ENCODE data around the gene TRPT1.

The TRPT1 gene

DNA sequence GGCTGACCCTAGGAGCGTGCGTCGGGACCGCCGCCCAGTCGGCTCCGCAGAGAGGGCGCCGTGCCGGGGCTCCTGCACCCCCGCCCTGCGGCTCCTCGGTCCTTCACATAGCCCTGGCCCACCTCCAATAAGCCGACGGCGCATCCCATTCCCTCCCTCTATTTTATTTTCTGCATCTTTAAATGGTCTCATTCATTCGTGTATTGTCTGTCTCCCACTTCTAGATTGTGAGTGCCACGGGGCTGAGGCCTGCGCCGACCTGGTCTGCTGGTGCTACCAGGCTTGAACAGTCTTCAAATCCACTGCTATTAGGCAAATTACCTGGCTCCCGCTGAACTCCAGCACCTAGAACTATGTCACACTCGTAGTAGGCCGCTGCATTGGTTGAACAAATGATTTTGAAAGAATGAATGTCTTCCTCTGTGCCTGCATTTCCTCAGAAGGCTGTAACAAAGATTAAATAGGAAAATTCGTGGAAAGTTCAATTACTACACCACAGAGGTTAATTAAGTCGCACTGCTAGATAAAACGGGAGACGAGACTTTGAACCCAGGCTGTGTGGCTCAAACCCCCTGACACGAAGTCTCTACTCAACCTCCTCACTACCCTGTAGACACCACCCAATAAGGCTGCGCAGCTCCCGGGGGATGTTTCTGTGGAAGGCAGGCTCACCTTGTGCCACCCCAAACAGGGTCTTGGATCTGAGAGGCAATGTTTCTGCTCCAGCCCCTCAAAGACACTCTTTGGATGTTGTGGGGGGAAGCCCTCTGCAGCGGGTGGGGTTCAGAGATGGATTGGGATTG is 21.9 kb upstream of the TRPT1 start:
- H3K4me3 ChIP-seq (ENCODE audit: low read depth, low read length) = peak overlapping the region; percentile 58
- TF ChIP-seq, protein P1, sequence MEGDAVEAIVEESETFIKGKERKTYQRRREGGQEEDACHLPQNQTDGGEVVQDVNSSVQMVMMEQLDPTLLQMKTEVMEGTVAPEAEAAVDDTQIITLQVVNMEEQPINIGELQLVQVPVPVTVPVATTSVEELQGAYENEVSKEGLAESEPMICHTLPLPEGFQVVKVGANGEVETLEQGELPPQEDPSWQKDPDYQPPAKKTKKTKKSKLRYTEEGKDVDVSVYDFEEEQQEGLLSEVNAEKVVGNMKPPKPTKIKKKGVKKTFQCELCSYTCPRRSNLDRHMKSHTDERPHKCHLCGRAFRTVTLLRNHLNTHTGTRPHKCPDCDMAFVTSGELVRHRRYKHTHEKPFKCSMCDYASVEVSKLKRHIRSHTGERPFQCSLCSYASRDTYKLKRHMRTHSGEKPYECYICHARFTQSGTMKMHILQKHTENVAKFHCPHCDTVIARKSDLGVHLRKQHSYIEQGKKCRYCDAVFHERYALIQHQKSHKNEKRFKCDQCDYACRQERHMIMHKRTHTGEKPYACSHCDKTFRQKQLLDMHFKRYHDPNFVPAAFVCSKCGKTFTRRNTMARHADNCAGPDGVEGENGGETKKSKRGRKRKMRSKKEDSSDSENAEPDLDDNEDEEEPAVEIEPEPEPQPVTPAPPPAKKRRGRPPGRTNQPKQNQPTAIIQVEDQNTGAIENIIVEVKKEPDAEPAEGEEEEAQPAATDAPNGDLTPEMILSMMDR (IDR thresholded peaks at IDR 0.05; ENCODE audit: borderline replicate concordance, insufficient read depth, low read depth, low read length) = no peak

DNA sequence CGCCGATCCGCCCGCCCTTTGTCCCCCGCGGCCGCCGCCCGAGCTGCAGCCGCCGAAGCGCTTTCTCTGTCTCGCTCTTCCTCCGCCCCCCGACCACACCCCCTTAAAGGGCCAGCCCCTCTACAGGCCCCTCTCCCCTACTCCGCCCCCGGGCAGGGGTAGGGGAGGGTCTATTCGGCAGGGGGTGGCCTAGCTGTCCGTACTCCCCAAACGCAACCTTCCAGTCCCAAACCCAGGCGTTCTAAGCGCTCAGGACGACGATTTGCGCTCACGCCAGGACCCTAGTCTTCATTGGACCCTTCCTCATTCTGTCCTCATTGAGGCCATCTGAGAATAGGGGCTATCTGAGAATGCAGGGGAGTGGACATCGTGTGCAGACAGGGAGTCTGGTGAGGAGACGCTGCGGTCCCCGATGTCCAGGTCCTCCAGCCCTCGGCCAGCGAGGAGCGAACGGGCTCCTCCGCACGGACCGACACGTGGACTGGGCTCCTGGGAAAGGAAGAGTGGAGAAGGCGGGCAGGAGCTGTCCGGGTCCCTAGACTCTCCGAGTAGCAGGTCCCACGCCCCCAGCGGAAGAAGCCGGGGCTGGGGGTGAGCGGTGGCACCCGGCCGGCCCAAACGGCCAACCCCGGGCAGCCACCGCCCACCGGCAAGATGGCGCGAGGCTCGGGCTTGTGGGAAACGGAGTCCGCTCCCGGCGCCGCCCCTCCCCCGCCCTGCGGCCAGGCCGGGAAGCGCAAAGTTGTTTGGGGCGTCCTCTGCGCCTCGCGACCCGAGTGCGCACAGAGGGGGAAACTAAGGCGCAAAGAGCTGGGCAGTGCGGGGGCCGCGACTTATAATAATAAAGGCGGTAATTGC is 21.1 kb upstream of the TRPT1 start, which contains the start of gene PPP1R14B:
TSS of gene PPP1R14B (minus strand) at position 73 of the 858 bp plus-strand sequence. CDS start 270 bp downstream, outside the sequence.
- H3K4me3 ChIP-seq (ENCODE audit: low read depth, low read length) = peak within 1 kb of the TSS; percentile 66
- TF ChIP-seq, protein P1 (IDR thresholded peaks at IDR 0.05; ENCODE audit: borderline replicate concordance, insufficient read depth, low read depth, low read length) = no peak

- peak overlapping the region; percentile 66 for H3K4me3 ChIP-seq (ENCODE audit: low read depth, low read length)
Observed at GRCh38 chr11:64246621-64246870, 20.6 kb upstream of the TRPT1 start.

GRCh38 chr11:64245797-64246620 is 20.0 kb upstream of the TRPT1 start:
- TF ChIP-seq, protein P1 (IDR thresholded peaks at IDR 0.05; ENCODE audit: borderline replicate concordance, insufficient read depth, low read depth, low read length) = no peak
- peak overlapping the region; percentile 66 for H3K4me3 ChIP-seq (ENCODE audit: low read depth, low read length)

GRCh38 chr11:64245401-64245796 is 19.4 kb upstream of the TRPT1 start:
- H3K4me3 ChIP-seq (ENCODE audit: low read depth, low read length) = peak overlapping the region; percentile 66
- TF ChIP-seq, protein P1 (IDR thresholded peaks at IDR 0.05; ENCODE audit: borderline replicate concordance, insufficient read depth, low read depth, low read length) = no peak

- peak overlapping the region; percentile 66 for H3K4me3 ChIP-seq (ENCODE audit: low read depth, low read length)
- TF ChIP-seq, protein P1 (IDR thresholded peaks at IDR 0.05; ENCODE audit: borderline replicate concordance, insufficient read depth, low read depth, low read length) = no peak
Observed at GRCh38 chr11:64244966-64245365, 19.0 kb upstream of the TRPT1 start.

DNA sequence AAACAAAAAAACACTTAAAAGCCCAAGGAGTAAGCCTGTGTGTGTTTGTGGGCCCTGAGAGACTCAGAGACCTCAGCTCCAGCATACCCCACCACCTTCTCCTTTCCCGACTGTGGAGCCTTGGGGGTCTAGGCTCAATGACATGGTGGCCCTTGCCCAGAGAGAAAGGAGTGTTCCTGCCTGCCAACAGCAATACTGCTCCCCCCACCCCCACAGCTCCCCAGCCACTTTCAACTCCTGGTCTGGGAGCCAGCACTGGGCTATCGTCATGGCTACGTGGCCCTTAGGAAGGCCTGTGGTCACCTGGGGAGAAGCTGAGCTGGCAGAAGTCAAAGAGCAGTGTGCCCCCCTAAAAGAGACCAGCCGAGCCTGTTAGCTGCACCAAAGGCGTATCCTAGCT is 18.1 kb upstream of the TRPT1 start:
- H3K4me3 ChIP-seq (ENCODE audit: low read depth, low read length) = no peak overlapping the region
- TF ChIP-seq, protein P1 (IDR thresholded peaks at IDR 0.05; ENCODE audit: borderline replicate concordance, insufficient read depth, low read depth, low read length) = no peak
